Skeletal muscle tissue (tissue), 4 donors: ENCODE results near the gene TMEM89. TPM values are rescaled to one million over a fixed set of nuclear protein-coding genes. Genes with fewer than 3 reads are reported as not detected.

ENCODE experiments used
- H3K27ac ChIP-seq: one replicate; pipeline ENCODE4 v1.7.0; 2013; ENCODE audit warnings: mild to moderate bottlenecking, low read depth, low read length, inconsistent platforms
- H3K27me3 ChIP-seq, 3 donors: one replicate each; pipeline ENCODE4 v1.7.0; 2013; ENCODE audit warnings: low read length in 3 of 3; ENCODE audit not compliant: control insufficient read depth in 3 of 3, insufficient read depth in 3 of 3
- H3K36me3 ChIP-seq, 3 donors: one replicate each; pipeline ENCODE4 v1.7.0; 2013; ENCODE audit warnings: low read length in 3 of 3; ENCODE audit not compliant: control insufficient read depth in 3 of 3, insufficient read depth in 3 of 3
- H3K4me1 ChIP-seq, 3 donors: one replicate each; pipeline ENCODE4 v1.7.0; 2013; ENCODE audit warnings: low read length in 3 of 3, mild to moderate bottlenecking in 3 of 3; ENCODE audit not compliant: control insufficient read depth in 3 of 3, insufficient read depth in 3 of 3
- H3K4me3 ChIP-seq, 3 donors: one replicate each; pipeline ENCODE4 v1.7.0; 2013; ENCODE audit warnings: low read length in 3 of 3
- H3K9ac ChIP-seq, 3 donors: one replicate each; pipeline ENCODE4 v1.7.0; 2013; ENCODE audit warnings: low read length in 3 of 3, mild to moderate bottlenecking in 3 of 3, moderate library complexity in 2 of 3, low read depth in 1 of 3
- H3K9me3 ChIP-seq, 3 donors: one replicate each; pipeline ENCODE4 v1.7.0; 2013; ENCODE audit warnings: low read length in 3 of 3; ENCODE audit not compliant: control insufficient read depth in 3 of 3
- total RNA-seq: library from RNA; depleted of rRNA; stranded (reverse); fragments of >200 nt; gene quantifications from one replicate; pipeline ENCODE4 v1.2.3, GENCODE V29; 2014
- donor health status: Osteomylitis.

TMEM89 gene
- total RNA-seq, 1 donor from 2014 or later: not detected

GRCh38 chr3:48598323-48599076 lies 23.1 kb downstream of the TMEM89 start:
- H3K9ac ChIP-seq: peak overlapping the region; percentile 54 to 83 (median 68)
- H3K4me1 ChIP-seq: peaks cover 63 to 91% (median 82%) of the 10 kb centered on the region in 3 donors
- H3K27ac ChIP-seq: peak overlapping the region; percentile 97
- H3K27me3 ChIP-seq: no peaks in the 10 kb centered on the region
- H3K4me3 ChIP-seq: peak overlapping the region; percentile 11 to 52 (median 30)
- H3K9me3 ChIP-seq: no peaks in the 10 kb centered on the region
- H3K36me3 ChIP-seq: peaks cover 36 to 52% (median 47%) of the 10 kb centered on the region in 3 donors

- Histone ChIP-seq H3K4me1 (peaks cover 63 to 80% (median 75%) of the 10 kb centered on the region in 3 donors), H3K9ac (peak overlapping the region; percentile 46 to 83 (median 68))
These were observed 24.2 kb downstream of the TMEM89 start for GRCh38 chr3:48597408-48597800.

GRCh38 chr3:48596676-48597407 lies 24.7 kb downstream of the TMEM89 start:
- H3K4me1 ChIP-seq: peaks cover 62 to 75% (median 75%) of the 10 kb centered on the region in 3 donors
- no peak overlapping the region for H3K4me3 ChIP-seq
- H3K36me3 ChIP-seq: peaks cover 27 to 39% (median 36%) of the 10 kb centered on the region in 3 donors
- peak overlapping the region; percentile 97 for H3K27ac ChIP-seq
- peaks cover 0 to 6% (median 0%) of the 10 kb centered on the region in 3 donors for H3K27me3 ChIP-seq
- H3K9me3 ChIP-seq: no peaks in the 10 kb centered on the region
- no peak overlapping the region for H3K9ac ChIP-seq

More at GRCh38 chr3:48597408-48597800, 24.2 kb downstream of the TMEM89 start:
- Histone ChIP-seq H3K4me3 (no peak overlapping the region), H3K36me3 (peaks cover 27 to 41% (median 36%) of the 10 kb centered on the region in 3 donors), H3K27ac (peak overlapping the region; percentile 97), H3K27me3 (peaks cover 0 to 6% (median 0%) of the 10 kb centered on the region in 3 donors), H3K9me3 (no peaks in the 10 kb centered on the region)

- H3K27ac ChIP-seq: no peak overlapping the region
- H3K4me3 ChIP-seq: no peak overlapping the region
- peaks cover 24 to 33% (median 32%) of the 10 kb centered on the region in 3 donors for H3K36me3 ChIP-seq
- peaks cover 55 to 68% (median 68%) of the 10 kb centered on the region in 3 donors for H3K4me1 ChIP-seq
- peak overlapping the region in 1 of 3 donors; percentile 60 for H3K9ac ChIP-seq
- no peaks in the 10 kb centered on the region for H3K9me3 ChIP-seq
- H3K27me3 ChIP-seq: peaks cover 0 to 6% (median 0%) of the 10 kb centered on the region in 3 donors
These were observed 25.4 kb downstream of the TMEM89 start for GRCh38 chr3:48596157-48596556.

- peaks cover 0 to 6% (median 0%) of the 10 kb centered on the region in 3 donors for H3K27me3 ChIP-seq
- no peak overlapping the region for H3K27ac ChIP-seq
- H3K9me3 ChIP-seq: no peaks in the 10 kb centered on the region
- H3K36me3 ChIP-seq: peaks cover 22 to 28% (median 26%) of the 10 kb centered on the region in 3 donors
- peak overlapping the region in 1 of 3 donors; percentile 60 for H3K9ac ChIP-seq
- H3K4me3 ChIP-seq: no peak overlapping the region
- peaks cover 50 to 63% (median 63%) of the 10 kb centered on the region in 3 donors for H3K4me1 ChIP-seq
These were observed 25.9 kb downstream of the TMEM89 start for GRCh38 chr3:48595526-48596121.

- Histone ChIP-seq H3K27ac (no peak within 1 kb of the TSS), H3K4me1 (peaks cover 45 to 58% (median 57%) of the 10 kb centered on the region in 3 donors), H3K27me3 (peaks cover 0 to 6% (median 0%) of the 10 kb centered on the region in 3 donors), H3K4me3 (peak within 1 kb of the TSS; percentile 14 to 63 (median 54)), H3K9me3 (no peaks in the 10 kb centered on the region), H3K36me3 (peaks cover 21 to 22% (median 21%) of the 10 kb centered on the region in 3 donors), H3K9ac (peak within 1 kb of the TSS in 2 of 3 donors; percentile 32 to 76)
These were observed 26.5 kb downstream of the TMEM89 start, which contains the start of gene COL7A1 for GRCh38 chr3:48595075-48595525. Gene COL7A1, minus strand, starts transcription at chr3:48595329. Its CDS starts 170 bp downstream, at chr3:48595159.

GRCh38 chr3:48594417-48595049 lies 27.0 kb downstream of the TMEM89 start:
- H3K9me3 ChIP-seq: no peaks in the 10 kb centered on the region
- H3K9ac ChIP-seq: peak overlapping the region in 2 of 3 donors; percentile 32 to 76
- peaks cover 39 to 52% (median 52%) of the 10 kb centered on the region in 3 donors for H3K4me1 ChIP-seq
- no peak overlapping the region for H3K27ac ChIP-seq
- H3K27me3 ChIP-seq: peaks cover 0 to 6% (median 0%) of the 10 kb centered on the region in 3 donors
- H3K36me3 ChIP-seq: peaks cover 16 to 17% (median 17%) of the 10 kb centered on the region in 3 donors
- peak overlapping the region; percentile 14 to 63 (median 54) for H3K4me3 ChIP-seq

- Histone ChIP-seq H3K9ac (no peak overlapping the region), H3K27ac (no peak overlapping the region), H3K9me3 (no peaks in the 10 kb centered on the region), H3K4me3 (no peak overlapping the region), H3K36me3 (peaks cover 7 to 20% (median 9%) of the 10 kb centered on the region in 3 donors), H3K27me3 (peaks cover 0 to 6% (median 0%) of the 10 kb centered on the region in 3 donors), H3K4me1 (peaks cover 27 to 40% (median 40%) of the 10 kb centered on the region in 3 donors)
These were observed 28.2 kb downstream of the TMEM89 start for GRCh38 chr3:48593337-48593736.

- Histone ChIP-seq H3K4me1 (peaks cover 20 to 33% (median 32%) of the 10 kb centered on the region in 3 donors), H3K27ac (no peak overlapping the region), H3K36me3 (peaks cover under 1 to 23% (median 6%) of the 10 kb centered on the region in 3 donors), H3K9me3 (no peaks in the 10 kb centered on the region), H3K4me3 (no peak overlapping the region), H3K27me3 (peaks cover 0 to 6% (median 0%) of the 10 kb centered on the region in 3 donors), H3K9ac (no peak overlapping the region)
These were observed 29.0 kb downstream of the TMEM89 start for GRCh38 chr3:48592519-48593087.
